Parathyroid adenoma (tissue), 2 donors: ENCODE measurements around the gene PLPPR4.

ENCODE experiments used
- H2AFZ ChIP-seq: fragments of 300-600 bp; sonication (generic); one replicate; pipeline ENCODE4 v1.7.0; 2017; ENCODE audit warnings: antibody characterized with exemption, mild to moderate bottlenecking
- H3K27ac ChIP-seq: fragments of 300-600 bp; sonication (generic); one replicate; pipeline ENCODE4 v1.7.0; 2017
- H3K27me3 ChIP-seq: fragments of 300-600 bp; sonication (generic); one replicate; pipeline ENCODE4 v1.7.0; 2017; ENCODE audit warnings: low read length; ENCODE audit not compliant: control insufficient read depth, insufficient read depth
- H3K36me3 ChIP-seq: fragments of 300-600 bp; sonication (generic); one replicate; pipeline ENCODE4 v1.7.0; 2017; ENCODE audit warnings: low read length; ENCODE audit not compliant: control insufficient read depth, insufficient read depth
- H3K4me1 ChIP-seq: fragments of 300-600 bp; sonication (generic); one replicate; pipeline ENCODE4 v1.7.0; 2017; ENCODE audit warnings: control low read depth
- H3K4me2 ChIP-seq: fragments of 300-600 bp; sonication (generic); one replicate; pipeline ENCODE4 v1.7.0; 2017; ENCODE audit warnings: low read length
- H3K4me3 ChIP-seq: fragments of 300-600 bp; sonication (generic); one replicate; pipeline ENCODE4 v1.7.0; 2017; ENCODE audit warnings: low read depth, low read length
- H3K79me2 ChIP-seq: fragments of 300-600 bp; sonication (generic); one replicate; pipeline ENCODE4 v1.7.0; 2017; ENCODE audit warnings: control low read depth
- H3K9ac ChIP-seq: fragments of 300-600 bp; sonication (generic); one replicate; pipeline ENCODE4 v1.7.0; 2017; ENCODE audit warnings: mild to moderate bottlenecking
- H3K9me3 ChIP-seq: fragments of 300-600 bp; sonication (generic); one replicate; pipeline ENCODE4 v1.7.0; 2017; ENCODE audit warnings: low read length; ENCODE audit not compliant: control insufficient read depth
- CTCF ChIP-seq: fragments of 300-600 bp; sonication (generic); IDR thresholded peaks from one replicate; pipeline ENCODE4 v1.7.0; 2017; ENCODE audit warnings: antibody characterized with exemption, mild to moderate bottlenecking
- donor health status: primary hyperparathyroidism.

PLPPR4 gene

DNA sequence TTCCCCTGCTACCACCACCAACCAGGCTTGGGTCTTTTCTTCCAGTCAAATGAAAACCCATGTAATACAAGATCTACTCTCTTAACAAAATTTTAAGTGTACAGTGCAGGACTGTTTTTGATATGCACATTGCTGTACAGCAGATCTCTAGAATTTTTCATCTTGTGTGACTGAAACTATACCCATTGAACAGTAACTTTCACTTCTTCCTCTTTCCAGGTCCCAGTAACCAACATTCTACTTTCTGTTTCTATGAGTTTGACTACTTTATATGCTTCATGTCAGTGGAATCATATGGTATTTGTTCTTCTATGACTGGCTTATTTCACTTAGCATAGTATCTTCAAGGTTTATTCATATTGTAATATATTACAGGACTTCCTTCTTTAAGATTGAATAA lies 45.3 kb upstream of the PLPPR4 start:
- Histone ChIP-seq H3K4me3 (no peak overlapping the region), H3K4me2 (no peak overlapping the region), H3K27ac (no peak overlapping the region), H3K27me3 (no peaks in the 10 kb centered on the region), H2AFZ (no peak overlapping the region), H3K79me2 (no peaks in the 10 kb centered on the region), H3K9ac (no peak overlapping the region), H3K36me3 (no peaks in the 10 kb centered on the region), H3K9me3 (no peaks in the 10 kb centered on the region), H3K4me1 (no peaks in the 10 kb centered on the region)
- TF ChIP-seq CTCF, result no peak

DNA sequence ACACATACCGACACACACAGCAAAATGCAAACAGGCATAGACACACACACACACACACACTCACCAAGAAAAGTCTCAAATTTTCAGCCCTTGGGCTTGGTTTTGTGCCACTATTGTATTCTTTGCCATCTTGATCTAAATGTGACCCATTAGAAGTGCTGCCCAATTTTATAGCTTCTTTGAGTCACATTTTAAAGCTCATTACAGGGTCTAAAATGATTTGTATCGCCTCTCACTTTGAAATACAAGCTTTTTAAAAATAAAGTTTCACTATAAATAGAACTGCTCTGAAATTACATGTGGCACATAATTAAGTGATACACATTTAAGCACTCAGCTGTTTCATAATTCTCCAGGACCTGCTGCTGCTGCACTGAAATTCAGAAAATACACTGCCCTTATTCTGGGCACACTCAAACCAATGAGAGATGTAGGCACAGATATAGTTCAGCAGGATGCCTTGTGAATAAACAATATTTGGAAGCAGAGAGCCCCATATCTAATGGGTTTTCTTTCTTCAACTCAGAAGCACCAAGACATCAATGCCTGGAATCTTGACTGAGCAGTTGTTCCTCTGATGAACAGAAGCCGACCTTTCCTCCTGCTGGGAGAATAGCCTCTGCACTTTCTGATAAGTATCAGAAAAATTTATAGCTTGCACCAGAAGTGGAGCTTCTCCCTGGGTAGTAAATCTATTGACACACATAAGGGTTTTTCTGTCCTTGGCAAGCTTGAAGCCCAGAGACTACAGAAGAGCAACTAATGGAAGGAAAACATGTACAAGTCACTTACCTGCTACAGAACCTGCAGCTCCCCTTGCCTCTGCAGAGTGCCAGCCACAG lies 37.0 kb upstream of the PLPPR4 start:
- Histone ChIP-seq H2AFZ (peak overlapping the region; percentile 28), H3K9ac (no peak overlapping the region), H3K27ac (no peak overlapping the region), H3K79me2 (no peaks in the 10 kb centered on the region), H3K4me1 (no peaks in the 10 kb centered on the region), H3K4me2 (no peak overlapping the region), H3K36me3 (no peaks in the 10 kb centered on the region), H3K4me3 (no peak overlapping the region), H3K9me3 (no peaks in the 10 kb centered on the region), H3K27me3 (no peaks in the 10 kb centered on the region)
- no peak for TF ChIP-seq CTCF

- Histone ChIP-seq H3K4me1 (no peaks in the 10 kb centered on the region), H3K4me3 (no peak overlapping the region), H3K27me3 (no peaks in the 10 kb centered on the region), H3K4me2 (no peak overlapping the region), H3K9me3 (no peaks in the 10 kb centered on the region), H2AFZ (no peak overlapping the region), H3K9ac (no peak overlapping the region), H3K79me2 (no peaks in the 10 kb centered on the region), H3K36me3 (no peaks in the 10 kb centered on the region), H3K27ac (no peak overlapping the region)
- no peak for TF ChIP-seq CTCF
Measured at GRCh38 chr1:99228153-99228552, 36.1 kb upstream of the PLPPR4 start.

DNA sequence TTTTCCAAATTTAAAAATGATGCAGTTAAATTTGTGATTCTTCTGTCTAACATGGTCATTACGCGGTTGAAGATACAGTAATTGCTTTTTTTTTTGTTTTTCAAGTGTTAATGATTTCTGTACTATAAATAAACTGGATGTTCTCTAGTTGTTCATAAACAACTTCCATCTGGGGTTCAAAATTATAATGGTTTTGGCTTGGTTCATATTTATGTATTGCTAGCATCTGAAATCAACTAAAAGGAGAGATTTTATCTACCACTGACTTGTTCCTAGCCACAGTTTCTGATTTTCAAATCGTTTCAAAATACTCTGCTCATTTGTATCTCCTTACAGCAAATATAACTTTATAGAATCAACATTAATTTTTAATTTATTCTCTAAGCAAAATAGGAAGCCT lies 35.2 kb upstream of the PLPPR4 start:
- Histone ChIP-seq H3K27me3 (no peaks in the 10 kb centered on the region), H3K4me2 (no peak overlapping the region), H3K9me3 (no peaks in the 10 kb centered on the region), H3K4me1 (no peaks in the 10 kb centered on the region), H3K4me3 (no peak overlapping the region), H3K27ac (no peak overlapping the region), H3K36me3 (no peaks in the 10 kb centered on the region), H3K79me2 (no peaks in the 10 kb centered on the region), H3K9ac (no peak overlapping the region), H2AFZ (no peak overlapping the region)
- TF ChIP-seq CTCF, result no peak

DNA sequence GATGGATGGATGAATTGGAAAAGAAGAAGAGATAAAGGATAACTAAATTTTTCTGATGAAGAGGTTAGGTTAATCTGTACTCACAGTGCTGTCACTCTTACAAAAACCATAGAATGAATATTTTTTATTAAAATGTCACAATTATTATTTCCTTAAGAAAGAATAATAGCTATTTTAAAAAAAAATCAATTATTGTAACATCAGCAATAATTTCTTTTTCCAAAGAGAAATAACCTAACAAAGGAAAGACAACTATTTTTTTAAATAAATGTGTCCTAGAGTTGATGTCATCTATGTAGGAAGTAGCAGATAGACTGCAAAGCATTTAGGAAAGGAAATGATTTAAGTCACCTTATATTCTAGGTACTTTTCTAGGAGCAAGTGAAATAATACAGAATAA lies 33.6 kb upstream of the PLPPR4 start:
- Histone ChIP-seq H3K36me3 (no peaks in the 10 kb centered on the region), H3K79me2 (no peaks in the 10 kb centered on the region), H3K9me3 (no peaks in the 10 kb centered on the region), H3K9ac (no peak overlapping the region), H2AFZ (no peak overlapping the region), H3K4me3 (no peak overlapping the region), H3K27me3 (no peaks in the 10 kb centered on the region), H3K27ac (no peak overlapping the region), H3K4me1 (no peaks in the 10 kb centered on the region), H3K4me2 (no peak overlapping the region)
- no peak for TF ChIP-seq CTCF
